ENCODE data around the gene TNNI2. TPM values are rescaled to one million over a fixed set of nuclear protein-coding genes. Genes with fewer than 3 reads are reported as not detected.

The TNNI2 gene
- total and polyA plus RNA-seq, 9 donors, result 0.41 to 1.2 (median 0.66) TPM; not detected in 5

DNA sequence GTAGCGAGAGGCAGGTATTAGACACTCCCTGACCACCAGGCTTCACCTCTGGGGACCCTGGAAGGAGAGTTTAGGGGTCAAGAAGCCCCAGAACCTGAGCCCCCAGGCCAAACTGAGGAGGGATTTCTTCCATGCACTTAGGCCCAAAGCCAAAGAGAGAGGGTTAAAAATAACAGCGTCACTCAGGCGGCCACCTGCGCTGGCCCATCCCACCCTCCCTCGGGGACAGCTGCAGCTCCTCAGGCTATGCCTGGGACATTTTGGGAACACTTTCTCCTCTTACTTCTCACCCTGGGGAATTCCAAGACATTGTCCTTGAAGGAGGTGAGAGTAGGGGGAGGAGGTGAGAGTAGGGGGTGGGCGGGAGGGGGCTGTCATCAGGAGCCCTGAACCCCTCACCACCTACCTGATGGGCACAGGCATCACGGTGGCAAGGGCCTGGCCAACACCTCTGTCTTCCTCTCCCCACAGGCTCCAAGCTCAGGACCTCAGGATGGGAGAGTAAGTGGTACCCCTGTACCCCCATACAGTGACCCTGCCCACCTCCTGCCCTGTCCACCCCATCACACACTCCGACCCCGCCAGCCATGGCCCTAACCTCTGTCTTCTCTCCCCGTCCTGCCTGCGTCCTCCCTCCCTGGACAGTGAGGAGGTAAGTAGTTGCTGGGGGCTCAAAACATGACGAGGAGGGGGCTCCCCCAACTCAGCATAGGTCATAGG lies 583 bp downstream of the TNNI2 start:
- H3K4me1 ChIP-seq (ENCODE audit: insufficient read depth), result peaks cover 4% of the 10 kb centered on the region
- H3K9me3 ChIP-seq, result no peaks in the 10 kb centered on the region
- no peak overlapping the region for H3K27ac ChIP-seq
- no peak for DNase-seq
- intact Hi-C loops (cut with DNase I), result loop anchor here in 2 of 4 donors (5.0 to 10.0 kb wide), 3 partner anchors 43 to 313 kb away; no protein-coding TSS in a partner anchor
- TF ChIP-seq EP300 (IDR thresholded peaks at IDR 0.05) (no peak), POLR2A (IDR thresholded peaks at IDR 0.05) (no peak)
- TF ChIP-seq, protein P1, sequence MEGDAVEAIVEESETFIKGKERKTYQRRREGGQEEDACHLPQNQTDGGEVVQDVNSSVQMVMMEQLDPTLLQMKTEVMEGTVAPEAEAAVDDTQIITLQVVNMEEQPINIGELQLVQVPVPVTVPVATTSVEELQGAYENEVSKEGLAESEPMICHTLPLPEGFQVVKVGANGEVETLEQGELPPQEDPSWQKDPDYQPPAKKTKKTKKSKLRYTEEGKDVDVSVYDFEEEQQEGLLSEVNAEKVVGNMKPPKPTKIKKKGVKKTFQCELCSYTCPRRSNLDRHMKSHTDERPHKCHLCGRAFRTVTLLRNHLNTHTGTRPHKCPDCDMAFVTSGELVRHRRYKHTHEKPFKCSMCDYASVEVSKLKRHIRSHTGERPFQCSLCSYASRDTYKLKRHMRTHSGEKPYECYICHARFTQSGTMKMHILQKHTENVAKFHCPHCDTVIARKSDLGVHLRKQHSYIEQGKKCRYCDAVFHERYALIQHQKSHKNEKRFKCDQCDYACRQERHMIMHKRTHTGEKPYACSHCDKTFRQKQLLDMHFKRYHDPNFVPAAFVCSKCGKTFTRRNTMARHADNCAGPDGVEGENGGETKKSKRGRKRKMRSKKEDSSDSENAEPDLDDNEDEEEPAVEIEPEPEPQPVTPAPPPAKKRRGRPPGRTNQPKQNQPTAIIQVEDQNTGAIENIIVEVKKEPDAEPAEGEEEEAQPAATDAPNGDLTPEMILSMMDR (IDR thresholded peaks at IDR 0.05), result no peak
- no peaks in the 10 kb centered on the region for H3K36me3 ChIP-seq
- no peak overlapping the region for H3K4me3 ChIP-seq
- no peaks in the 10 kb centered on the region for H3K27me3 ChIP-seq
- WGBS, 3 donors, result 83 to 88% (median 83%) methylated on average over 11 to 12 of the region's 12 CpGs

DNA sequence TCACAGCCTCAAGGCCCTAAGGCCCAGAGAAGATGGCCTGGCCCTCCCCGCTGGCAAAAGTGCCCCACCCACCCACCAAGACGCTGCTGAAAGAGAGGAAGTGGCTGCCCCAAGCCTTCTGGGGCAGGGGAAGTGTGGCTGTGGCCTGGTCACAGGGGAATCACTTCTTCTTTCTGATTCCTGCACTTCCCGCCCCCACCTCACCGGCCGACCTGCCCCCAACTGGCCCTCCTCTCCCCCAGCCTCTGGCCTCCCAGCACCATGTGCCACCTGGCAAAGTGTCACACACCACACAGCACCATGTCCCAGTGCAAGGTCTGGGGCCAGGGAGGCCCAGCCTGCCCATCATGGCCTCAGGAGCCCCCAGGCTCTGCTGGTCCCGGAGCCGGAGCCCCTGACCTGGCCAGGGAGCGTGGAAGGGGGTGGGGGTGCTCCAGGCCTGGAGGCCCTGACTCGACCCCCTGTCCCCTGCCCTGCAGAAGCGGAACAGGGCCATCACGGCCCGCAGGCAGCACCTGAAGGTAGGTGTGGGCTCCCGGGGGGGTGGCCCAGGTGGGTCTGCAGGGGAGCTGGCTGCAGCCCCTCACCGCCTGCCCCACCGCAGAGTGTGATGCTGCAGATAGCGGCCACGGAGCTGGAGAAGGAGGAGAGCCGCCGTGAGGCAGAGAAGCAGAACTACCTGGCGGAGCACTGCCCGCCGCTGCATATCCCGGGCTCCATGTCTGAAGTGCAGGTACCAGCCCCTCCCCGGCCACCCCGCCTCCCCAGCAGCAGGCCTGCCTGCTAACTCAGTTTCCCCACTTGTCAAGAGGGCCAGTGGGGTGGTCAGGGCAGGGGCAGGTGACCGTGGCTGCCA lies 1.4 kb downstream of the TNNI2 start:
- Histone ChIP-seq H3K4me3 (no peak overlapping the region), H3K27ac (no peak overlapping the region), H3K27me3 (no peaks in the 10 kb centered on the region), H3K9me3 (no peaks in the 10 kb centered on the region), H3K4me1 (ENCODE audit: insufficient read depth) (peaks cover 10% of the 10 kb centered on the region), H3K36me3 (no peaks in the 10 kb centered on the region)
- TF ChIP-seq EP300 (IDR thresholded peaks at IDR 0.05) (no peak), POLR2A (IDR thresholded peaks at IDR 0.05) (no peak)
- intact Hi-C loops (cut with DNase I), result loop anchor here in 2 of 4 donors (5.0 to 10.0 kb wide), 3 partner anchors 42 to 312 kb away; no protein-coding TSS in a partner anchor
- WGBS, 3 donors, result 85 to 93% (median 91%) methylated on average over 25 to 26 of the region's 26 CpGs
- DNase-seq, result peak in 2 of 5 donors; percentile 21 to 35

DNA sequence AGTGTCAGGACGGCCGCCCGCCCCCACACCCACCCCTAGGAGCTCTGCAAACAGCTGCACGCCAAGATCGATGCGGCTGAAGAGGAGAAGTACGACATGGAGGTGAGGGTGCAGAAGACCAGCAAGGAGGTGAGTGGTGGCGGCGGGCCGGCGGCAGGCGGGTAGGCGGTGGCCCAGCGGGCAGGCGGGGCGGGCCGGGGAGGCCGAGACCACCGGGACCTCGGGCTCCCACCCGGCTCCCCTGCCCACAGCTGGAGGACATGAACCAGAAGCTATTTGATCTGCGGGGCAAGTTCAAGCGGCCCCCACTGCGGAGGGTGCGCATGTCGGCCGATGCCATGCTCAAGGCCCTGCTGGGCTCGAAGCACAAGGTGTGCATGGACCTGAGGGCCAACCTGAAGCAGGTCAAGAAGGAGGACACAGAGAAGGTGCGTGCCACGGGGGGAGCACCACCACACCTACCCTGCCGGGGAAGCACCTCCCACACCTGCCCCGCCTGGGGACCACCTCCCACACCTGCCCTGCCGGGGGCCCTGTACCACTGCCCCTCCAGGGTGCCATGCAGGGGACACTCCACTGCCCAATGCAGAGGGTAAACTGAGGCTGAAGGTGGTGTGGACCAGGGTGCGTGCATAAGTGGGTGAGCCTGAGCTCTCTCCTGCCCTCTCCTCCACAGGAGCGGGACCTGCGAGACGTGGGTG lies 2.1 kb downstream of the TNNI2 start:
- no peaks in the 10 kb centered on the region for H3K36me3 ChIP-seq
- H3K27me3 ChIP-seq, result no peaks in the 10 kb centered on the region
- WGBS, 3 donors, result 92 to 95% (median 93%) methylated on average over 33 to 37 of the region's 37 CpGs
- H3K4me3 ChIP-seq, result no peak overlapping the region
- no peak overlapping the region for H3K27ac ChIP-seq
- DNase-seq, result peak in 2 of 5 donors; percentile 13 to 28
- intact Hi-C loops (cut with DNase I), result no loop called here
- H3K4me1 ChIP-seq (ENCODE audit: insufficient read depth), result peaks cover 10% of the 10 kb centered on the region
- no peaks in the 10 kb centered on the region for H3K9me3 ChIP-seq
- TF ChIP-seq, protein P1 (IDR thresholded peaks at IDR 0.05), result no peak
- no peak for TF ChIP-seq EP300 (IDR thresholded peaks at IDR 0.05)
- TF ChIP-seq POLR2A (IDR thresholded peaks at IDR 0.05), result no peak

DNA sequence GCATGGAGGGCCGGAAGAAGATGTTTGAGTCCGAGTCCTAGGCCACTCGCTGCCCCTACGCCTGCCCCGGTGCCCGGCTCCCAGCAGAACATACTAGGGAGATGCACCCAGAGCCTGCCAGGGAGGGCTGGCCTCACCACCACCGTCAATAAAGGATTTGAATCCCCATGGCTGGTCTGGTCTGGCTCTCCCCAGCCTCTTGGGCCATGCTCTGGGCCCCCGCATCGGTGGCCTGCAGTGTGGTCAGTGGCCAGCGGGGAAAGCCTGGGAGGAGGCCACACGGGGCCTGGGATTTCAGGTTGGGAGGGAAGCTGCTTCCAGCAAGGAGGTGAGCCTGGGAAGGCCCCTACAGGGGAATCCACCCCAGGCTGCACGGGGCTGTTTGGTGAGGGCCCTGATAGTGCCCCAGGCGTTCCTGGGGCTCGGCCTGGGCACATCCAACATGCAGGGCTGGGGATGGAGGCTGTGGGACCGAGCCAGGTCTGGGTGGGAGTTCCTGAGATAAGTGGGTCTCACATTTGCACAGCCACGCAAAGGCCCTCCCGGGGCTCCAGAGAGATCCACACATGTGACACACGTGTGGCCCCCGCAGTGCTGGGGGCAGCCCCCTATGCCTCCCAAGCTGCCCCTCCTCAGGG lies 2.8 kb downstream of the TNNI2 start:
- 88 to 93% (median 89%) methylated on average over 19 of the region's 19 CpGs for WGBS, 3 donors
- no peak for TF ChIP-seq POLR2A (IDR thresholded peaks at IDR 0.05)
- TF ChIP-seq, protein P1 (IDR thresholded peaks at IDR 0.05), result no peak
- TF ChIP-seq EP300 (IDR thresholded peaks at IDR 0.05), result no peak
- H3K36me3 ChIP-seq, result no peaks in the 10 kb centered on the region
- DNase-seq, result peak in 2 of 5 donors; percentile 15 to 28
- no peak overlapping the region for H3K4me3 ChIP-seq
- no peaks in the 10 kb centered on the region for H3K9me3 ChIP-seq
- H3K4me1 ChIP-seq (ENCODE audit: insufficient read depth), result peaks cover 10% of the 10 kb centered on the region
- H3K27me3 ChIP-seq, result no peaks in the 10 kb centered on the region
- intact Hi-C loops (cut with DNase I), result no loop called here
- H3K27ac ChIP-seq, result no peak overlapping the region
